HG02938 (cell line): ENCODE data around the gene CCDC134.
"Not testable (repeated sequence)": the region's sequence is repeated elsewhere in the genome, so short reads cannot be mapped to it uniquely, and the experiment has no call there.

Experiments
- ATAC-seq: cut with Tn5 transposase; IDR thresholded peaks from one replicate; pipeline ENCODE4 v1.9.1; 2021; ENCODE audit warnings: mild to moderate bottlenecking, moderate library complexity; ENCODE audit not compliant: unreplicated experiment

The CCDC134 gene

DNA sequence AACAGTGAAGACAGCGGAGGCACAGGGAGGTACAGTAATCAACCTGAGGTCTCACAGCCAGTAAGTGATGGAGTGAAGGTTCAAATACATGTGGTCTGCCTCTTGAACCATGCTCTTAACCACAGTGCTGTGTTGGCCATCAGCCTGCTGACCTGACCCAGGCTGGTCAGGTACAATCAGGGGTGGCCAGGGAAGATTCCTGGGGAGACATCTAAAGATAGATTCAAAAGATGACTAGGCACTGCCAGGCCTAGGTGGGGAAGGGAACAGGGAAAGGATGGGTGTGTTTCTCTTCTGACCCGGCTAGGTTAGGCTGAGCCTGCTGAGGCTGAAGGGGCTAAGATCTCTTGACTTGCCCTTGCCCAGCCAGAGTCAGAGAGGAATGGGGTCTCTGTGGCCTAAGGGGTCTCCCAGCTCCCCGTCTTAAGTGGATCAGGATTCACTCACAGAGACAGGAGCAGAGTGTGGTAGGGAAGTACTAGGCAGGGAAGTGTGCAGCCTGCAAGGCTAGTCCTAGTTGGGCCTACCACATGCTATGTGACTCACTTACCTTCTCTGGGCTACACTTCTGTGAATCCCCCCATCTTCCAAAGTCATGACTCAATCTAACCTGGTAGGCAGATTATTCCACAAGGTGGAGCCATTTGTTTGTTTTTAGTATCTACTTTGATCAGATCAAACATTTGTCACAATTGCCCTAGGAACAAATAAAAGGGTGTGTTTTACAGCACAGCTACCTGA lies 22.0 kb downstream of the CCDC134 start:
- no peak for ATAC-seq

DNA sequence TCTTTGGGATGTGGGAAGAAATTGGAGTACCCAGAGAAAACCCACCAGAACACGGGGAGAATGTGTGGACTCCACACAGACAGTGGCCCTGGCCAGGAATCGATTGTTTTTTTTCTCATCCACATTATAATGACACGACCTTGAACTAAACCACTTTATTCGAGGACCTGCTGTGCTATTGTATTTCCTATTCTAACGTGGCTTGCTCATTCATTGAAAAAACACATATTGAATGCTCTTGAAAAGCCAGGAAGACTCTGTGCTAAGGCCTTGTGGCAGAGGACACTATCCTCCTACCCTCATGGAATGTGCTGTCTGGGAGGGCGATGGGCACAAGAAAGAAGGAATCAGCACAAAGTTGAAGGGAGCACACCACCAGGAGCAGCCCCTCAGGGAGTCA lies 23.3 kb downstream of the CCDC134 start:
- ATAC-seq, result no peak

DNA sequence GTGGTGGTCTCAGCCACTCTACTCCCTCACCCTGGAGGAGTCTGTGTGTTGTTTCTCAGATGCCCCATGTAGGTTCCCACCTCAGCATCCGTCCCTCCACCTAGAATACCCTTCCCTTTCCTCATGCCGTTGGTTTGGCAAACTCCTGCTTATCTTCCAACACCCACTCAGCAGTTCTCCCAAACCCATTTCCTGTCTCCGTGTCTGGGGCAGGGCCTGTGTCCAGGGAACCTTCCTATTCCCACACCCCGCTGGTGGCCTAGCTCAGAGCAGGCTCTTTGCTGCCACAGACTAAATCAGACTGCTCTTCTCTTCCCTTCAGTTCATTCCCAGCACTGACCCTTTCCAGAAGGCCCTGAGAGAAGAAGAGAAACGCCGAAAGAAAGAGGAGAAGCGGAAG lies 24.9 kb downstream of the CCDC134 start:
- ATAC-seq, result no peak

DNA sequence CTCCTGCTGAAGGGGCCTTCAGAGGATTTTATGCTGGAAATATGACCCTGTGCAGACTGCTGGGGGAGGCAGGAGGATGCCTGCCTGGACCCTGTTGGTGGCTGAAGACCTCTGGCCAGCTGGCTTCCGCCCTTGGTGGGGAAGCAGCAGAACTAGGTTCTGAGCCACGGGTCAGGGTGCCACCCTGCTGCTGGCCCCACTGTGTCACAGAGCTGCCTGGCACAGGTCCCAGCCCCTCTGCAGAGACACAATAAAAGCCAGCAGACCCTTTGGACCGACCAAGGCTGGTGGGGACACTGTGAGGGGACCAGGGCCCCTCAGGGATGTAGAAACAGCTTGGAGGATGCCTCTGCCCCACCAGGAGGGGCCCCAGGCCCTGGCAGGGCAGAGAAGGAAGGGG lies 25.5 kb downstream of the CCDC134 start:
- no peak for ATAC-seq

DNA sequence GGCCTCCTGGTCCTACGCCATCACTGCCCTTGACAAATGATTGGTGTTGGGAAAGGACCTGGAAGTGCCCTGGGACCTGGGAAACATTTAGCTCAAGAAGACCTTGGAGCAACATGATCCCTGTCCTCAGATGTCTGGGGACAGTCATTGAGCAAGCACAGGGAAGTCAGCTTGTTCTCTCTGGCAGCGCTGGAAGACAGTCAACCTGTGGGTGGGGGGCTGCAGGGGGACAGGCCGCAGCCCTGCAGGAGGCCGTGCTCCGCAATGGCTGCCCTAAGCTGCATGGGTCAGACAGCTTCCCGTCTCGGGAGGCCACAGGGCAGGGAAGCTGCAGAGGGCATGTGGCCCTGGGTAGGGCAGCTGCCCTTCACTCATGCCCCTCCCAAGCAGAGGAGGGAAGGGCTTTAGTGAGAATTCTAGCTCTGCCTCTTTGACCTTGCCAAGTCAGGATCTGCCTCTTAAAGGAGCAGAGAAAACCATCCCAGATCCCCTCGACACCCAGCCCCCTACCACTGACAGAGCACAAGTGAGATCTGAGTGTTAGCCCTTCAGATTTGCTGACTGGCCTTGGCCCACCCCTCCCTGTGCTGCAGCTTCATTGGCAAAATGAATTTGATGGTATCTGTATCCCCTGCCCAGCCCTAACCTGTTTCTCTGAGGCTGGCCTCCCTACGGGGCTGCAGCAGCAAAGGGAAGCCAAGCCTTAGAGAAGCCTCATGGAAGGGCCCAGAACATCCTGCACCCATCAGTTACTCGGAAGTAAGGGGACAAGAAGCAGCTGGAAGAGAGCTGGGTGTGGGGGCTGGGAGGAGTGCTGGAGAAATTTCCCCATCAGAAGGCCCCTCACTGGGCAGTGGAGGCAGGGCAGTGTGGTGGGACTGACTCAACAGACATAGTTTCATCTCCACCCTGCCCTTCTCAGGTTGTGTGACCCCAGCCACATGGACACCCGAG lies 26.2 kb downstream of the CCDC134 start:
- ATAC-seq, result no peak

DNA sequence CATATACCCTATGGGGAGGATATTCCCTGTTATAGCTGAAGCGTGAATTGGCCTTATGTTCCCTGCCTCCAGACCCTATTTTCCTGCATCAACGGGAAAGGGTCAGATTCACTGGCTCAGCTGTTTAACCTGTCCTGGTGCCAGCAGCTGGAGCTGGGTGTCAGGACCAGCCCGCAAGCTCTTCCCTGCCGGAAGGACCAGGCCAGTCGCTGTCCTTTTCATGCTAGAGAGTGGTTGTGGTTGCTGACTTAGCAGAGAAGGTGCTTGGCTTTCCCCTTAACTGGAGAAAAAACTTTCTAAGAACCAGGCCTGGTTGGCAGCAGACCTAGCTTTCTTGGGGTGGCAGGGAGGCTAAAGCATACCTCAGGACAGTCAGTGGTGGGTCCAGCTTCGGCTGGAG lies 27.2 kb downstream of the CCDC134 start:
- no peak for ATAC-seq

DNA sequence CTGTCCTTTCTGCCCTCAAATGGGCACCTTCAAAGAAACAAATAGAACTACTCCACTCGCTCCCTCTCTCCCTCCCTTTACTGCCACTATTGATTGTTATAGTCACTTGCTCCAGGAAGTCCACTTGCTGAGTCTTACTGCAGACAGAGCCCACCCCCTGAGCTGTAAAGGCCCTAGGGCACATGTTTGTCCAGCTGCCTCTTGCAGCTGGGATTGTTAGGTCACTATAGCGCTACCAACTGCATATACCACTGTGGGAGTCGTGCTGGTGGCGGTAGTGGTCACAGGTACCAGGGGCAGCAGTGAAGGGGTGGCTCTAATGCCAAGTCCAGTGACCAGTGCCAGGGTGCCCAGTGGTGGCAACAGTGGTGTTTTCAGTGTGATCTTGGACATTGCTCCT lies 28.0 kb downstream of the CCDC134 start:
- ATAC-seq, result no peak

DNA sequence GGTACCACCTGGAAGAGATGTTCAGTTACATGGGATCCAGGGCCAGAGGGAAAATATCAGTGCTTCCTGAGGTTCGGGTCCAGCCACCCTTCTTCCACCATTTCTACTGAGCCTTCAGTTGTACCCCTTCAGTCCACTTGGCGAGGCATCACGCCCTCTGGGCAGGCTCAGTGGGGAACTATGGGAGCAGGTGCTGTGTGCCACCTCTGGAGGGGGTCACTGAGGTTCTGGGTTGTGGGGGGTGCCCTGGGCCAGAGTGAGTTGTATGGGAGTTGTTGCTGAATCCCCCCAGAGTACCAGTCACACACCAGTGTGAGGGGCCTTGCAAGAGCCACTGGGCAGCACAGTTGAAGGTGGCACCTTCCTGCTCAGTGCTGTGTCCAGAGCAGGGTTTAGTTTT lies 29.7 kb downstream of the CCDC134 start:
- no peak for ATAC-seq

DNA sequence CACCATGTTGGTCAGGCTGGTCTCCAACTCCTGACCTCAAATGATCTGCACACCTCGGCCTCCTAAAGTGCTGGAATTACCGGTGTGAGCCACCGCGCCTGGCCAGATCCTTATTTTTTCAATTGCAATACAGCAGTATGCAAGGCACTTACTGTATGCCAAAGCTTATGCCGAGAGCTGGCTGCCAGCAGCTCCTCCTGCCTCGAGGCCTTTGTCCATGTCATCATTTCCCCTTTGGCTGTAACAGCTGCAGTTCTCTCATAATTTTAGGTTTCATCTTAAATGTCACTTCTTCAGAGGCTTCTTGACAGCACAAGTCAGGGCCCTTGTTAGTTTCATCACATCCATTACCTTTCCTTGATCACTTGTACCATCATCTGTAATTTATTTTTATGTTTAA lies 30.9 kb downstream of the CCDC134 start:
- no peak for ATAC-seq

DNA sequence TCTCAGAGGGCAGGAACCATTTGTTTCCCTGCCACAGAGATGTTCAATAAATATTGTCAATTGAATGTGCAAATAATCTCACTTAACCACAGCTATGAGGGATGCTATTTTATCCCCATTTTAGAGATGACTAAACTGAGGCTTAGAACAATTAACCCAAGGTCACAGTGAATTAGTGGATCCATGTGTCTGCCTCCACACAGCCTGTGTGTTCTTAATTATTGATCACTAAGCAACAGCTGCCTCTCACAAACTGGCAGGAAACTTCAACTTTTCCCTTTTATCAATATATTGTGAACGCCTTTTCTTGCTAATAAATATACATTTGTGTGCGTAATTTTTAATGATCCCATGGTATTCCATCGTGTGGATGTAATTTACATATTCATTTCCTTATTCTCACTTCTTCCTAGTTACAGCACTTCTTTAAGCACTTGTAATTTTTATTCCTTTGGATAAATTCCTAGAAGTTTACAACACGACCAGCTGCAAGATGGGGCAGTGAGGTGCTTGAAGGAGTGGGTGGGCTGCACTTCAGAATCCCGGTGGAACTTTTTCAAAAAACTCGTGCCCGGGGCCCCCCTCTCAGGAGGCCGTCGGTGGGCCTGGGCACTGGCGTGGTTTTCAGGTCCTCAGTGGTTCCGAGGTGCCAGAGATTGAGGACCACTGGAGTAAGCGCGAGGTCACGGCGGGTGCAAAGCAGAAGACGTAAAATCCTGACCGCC lies 31.5 kb downstream of the CCDC134 start:
- ATAC-seq, result peak; percentile 2

DNA sequence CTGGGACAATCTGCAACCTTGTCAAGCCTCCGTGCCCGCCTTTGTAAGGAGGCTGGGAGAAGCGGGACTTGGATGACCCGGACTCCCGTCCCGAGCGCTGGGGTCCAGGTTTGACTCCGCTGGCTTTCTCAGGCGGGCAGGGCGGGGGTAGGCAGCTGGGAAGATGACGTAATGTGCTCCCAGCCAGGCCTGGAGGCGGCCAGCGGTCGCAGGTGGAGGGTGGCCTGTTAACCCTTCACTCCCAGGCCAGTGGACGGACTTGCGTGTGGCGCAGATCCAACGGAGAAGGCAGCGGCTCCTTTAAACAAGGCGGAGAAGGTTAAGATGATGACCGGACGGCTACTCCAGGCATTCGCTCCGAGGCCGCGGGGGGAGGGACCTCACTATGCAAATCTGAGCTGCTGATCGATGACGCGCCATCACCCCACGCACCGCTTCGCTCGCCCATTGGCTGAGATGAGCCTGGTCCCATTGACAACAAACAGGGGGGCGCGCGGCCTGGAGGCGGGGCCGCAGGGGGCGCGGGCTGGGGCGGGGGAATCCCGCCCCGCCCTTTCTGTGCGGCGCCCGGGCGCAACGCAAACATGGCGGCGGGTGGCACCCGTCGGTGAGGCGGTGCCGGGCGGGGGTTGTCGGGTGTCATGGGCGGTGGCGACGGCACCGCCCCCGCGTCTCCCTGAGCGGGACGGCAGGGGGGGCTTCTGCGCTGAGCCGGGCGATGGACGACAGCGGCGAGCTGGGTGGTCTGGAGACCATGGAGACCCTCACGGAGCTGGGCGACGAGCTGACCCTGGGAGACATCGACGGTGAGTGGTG lies 32.3 kb downstream of the CCDC134 start, which contains the start of gene SREBF2:
TSS of gene SREBF2 (plus strand) at position 553 of the 816 bp plus-strand sequence. CDS start at position 719, 166 bp downstream.
- peak; percentile 84 for ATAC-seq

DNA sequence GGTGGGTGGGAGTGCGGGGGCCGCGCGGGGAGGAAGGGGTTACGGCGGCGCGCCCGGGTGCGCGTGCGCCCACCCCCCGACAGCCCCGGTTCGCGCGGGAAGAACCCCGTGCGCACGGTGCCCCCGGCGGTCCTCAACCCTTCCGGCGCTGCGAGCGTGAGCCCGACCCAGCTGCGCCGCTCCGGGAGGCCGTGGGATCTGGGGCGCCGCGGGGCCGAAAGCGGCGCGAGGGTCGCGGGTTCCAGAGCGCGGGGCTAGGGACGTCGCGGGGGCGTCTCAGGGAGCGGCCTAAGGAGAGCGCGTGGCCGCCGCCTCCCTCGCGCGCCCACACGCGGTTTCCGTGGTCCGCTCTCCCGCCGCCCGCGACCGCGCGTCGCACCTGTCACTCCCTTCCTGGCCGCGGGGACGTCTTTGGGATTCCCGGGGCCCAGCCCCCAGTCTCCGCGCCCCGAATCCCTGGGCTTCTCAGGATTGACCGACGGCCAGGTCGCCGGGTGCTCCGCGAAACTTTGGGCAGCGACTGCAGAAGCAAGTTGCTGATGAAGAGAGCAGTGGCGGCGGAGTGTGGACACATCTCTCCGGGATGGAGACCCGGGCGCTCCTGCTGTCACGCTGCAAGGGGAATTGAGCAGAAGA lies 33.0 kb downstream of the CCDC134 start:
- ATAC-seq, result peak; percentile 23

DNA sequence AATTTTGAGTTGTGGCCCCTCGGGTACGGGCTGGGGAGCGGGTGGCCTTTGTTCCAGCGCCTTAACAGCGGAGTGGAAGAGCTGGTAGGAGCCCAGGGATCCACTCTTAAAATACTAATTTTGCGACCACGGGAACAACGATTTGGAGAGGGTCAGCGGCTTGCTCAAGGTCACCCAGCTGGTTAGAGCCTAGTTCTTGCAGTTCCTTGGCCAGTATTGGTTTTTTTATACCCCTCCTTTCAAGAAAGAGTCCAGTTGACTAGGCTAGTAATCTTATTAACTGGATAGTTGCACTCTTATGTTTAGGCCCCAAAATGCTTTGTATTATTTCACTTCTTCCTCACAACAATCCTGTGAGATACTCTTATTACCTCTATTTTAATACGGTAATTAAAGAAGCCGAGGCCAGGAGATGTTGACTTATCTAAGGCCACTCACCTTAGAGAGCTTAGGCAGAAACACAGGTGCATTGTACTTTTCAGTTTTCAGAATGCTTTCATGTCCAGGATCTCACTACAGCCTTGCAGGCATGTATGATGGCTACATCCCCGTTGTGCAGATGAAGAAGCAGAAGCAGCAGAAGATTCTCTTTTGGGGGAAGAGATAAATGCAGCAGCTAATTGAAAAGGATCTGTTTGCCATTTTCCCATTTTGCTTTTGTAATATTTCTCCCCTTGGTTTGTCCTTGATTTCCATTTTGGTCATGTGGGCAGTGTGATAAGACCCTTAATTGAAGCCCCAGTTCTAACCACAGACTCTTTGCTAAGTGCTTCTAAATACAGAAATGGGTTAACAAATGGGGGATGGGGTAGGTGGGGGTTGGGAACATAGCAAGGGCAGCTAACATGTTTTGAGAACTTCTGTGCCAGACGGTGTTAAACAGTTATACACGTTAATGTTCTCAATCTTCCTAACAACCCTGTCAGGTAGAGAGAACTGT lies 33.8 kb downstream of the CCDC134 start:
- ATAC-seq, result no peak

DNA sequence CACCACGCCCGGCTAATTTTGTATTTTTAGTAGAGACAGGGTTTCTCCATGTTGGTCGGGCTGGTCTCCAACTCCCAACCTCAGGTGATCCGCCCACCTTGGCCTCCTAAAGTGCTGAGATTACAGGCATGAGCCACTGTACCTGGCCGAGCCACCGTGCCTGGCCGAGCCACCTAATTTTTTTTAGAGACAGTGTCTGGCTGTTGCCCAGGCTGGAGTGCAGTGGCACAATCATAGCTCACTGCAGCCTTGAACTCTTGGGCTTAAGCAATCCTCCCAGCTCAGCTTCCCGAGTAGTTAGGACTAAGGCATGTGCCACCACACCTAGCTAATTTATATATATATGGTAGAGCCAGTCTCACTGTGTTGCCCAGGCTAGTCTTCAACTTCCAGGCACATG lies 35.0 kb downstream of the CCDC134 start:
- not testable (repeated sequence) for ATAC-seq

DNA sequence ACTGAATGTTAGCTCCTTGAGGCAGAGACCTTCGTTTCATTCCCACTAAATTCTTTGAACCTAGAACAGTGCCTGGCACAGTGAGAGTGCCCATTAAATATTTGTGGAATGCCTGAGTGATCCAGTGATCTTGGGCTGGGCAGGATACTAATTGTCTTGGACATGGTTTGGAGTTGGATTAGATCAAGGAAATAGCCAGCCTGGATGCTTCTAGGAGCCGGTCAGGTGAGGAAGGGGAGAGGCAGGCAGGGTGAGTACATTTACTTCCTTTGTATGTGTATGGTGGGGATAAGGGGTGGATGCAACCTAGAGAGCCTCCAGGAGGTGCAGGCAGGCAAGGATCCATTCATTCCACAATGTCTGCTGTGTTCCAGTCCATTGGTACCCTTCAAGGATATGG lies 36.1 kb downstream of the CCDC134 start:
- ATAC-seq, result no peak

DNA sequence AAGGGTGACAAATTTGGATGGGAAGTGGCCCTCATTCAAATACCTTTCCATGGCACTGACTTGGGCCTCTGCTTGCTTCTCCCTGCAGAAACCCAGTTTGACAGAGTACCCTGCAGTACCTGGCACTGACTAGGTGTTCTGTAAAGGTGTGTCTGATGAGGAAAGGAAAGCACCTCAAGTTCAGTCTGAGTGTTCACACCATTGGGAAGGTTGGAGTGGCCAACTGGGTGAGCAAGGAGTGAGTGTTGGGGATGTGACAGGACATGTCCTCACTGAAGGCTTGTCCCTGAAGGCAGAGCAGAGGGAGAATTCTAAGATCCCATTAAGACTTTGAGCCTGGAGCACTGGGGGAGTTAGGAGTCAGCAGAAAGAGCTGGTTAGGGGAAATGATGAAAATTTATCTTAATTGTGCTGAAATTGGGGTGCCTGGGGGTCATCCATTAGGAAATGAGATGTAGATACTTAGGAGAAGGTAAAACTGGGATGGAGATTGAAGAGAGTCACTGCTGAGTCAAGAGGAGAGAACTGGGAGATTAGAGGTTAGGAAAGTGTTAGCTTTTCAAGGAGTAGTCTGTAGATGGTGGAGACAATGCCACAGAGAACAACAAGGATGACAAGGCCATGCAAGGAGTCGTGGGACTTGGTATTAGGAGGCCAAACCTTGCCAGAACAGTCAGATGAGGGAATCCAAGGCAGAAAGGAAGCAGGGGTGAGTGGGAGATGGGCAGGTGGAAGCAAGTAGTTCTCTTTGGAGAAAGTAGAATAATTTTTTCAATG lies 38.6 kb downstream of the CCDC134 start:
- no peak for ATAC-seq

DNA sequence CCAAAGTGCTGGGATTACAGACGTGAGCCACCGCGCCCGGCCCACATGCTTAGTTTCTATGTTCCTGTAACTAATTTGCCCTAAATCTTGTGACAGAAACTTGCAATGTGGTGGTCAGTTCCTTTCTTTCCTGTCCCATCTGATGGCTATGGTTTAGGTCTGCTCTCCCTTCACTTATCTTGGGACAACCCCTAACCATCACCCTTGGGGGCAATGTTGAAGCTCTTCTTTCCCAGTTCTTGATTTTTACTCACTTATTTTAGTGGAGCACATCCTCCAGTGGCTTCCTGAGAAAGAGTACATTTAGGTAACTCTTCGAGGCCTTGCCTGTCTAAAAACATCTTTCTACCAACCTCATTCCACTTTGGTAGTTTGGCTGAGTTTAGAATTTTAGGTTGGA lies 39.7 kb downstream of the CCDC134 start:
- no peak for ATAC-seq

DNA sequence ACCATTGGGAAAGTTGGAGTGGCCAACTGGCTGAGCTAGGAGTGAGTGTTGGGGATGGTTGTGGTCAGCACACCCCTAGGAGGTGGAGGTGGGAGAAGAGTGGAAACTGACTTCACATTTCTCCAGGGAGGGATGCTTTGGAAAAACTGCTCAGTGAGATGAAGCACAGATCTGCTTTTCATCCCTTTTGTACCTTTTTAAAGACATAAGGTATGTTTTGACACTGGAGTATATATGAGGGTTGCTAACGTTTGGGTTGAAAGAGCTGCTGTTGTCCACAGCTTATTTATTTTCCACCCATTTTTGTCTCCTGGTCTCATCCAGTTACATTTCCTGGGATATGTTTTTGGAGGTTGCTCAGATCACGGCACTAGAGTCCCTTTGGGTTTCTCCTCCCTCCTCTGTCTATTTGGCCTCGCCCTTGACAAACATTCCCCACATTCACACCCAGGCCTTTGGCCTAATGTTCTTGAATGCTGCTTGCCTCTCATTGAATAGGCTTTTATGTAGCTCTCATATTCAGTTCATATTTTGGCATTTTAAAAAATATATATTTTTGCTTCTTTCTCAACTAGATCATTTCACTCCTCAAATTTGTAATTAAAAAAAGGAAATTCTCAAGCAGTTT lies 40.7 kb downstream of the CCDC134 start:
- ATAC-seq, result no peak
